ENCODE data around the gene ST6GAL1. TPM values are rescaled to one million over a fixed set of nuclear protein-coding genes. Genes with fewer than 3 reads are reported as not detected.

ST6GAL1 gene
- total and polyA plus RNA-seq, 2 of the 13 experiments (the other 11 are each of a cell fraction or from before 2014, with no cell fraction given), result 79.9 to 164 TPM

DNA sequence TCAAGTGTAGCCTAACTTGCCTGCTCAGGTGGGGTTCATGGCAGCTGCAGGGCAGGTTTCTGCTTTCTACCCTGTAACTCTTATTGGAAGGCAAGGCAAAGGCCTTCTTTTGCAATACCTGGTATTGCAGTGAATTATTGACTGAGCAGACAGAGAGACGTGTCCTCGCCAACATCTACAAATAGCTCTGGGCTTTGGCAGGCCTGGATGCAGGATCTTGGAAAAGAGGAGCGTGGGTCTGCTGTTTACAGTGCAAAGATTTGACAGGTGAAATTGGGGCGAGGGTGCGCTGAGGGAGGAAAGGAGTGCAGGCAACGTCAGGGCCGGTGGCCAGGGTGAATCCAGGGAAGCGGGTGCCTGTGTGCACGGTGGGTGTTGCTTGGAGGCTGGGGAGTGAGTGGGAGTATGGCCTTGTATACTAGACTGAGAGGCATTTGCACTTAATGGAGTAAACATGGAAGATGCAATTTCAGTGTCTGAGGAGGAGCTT, 44.5 kb downstream of the ST6GAL1 start (continued):
- TF ChIP-seq, protein P1, sequence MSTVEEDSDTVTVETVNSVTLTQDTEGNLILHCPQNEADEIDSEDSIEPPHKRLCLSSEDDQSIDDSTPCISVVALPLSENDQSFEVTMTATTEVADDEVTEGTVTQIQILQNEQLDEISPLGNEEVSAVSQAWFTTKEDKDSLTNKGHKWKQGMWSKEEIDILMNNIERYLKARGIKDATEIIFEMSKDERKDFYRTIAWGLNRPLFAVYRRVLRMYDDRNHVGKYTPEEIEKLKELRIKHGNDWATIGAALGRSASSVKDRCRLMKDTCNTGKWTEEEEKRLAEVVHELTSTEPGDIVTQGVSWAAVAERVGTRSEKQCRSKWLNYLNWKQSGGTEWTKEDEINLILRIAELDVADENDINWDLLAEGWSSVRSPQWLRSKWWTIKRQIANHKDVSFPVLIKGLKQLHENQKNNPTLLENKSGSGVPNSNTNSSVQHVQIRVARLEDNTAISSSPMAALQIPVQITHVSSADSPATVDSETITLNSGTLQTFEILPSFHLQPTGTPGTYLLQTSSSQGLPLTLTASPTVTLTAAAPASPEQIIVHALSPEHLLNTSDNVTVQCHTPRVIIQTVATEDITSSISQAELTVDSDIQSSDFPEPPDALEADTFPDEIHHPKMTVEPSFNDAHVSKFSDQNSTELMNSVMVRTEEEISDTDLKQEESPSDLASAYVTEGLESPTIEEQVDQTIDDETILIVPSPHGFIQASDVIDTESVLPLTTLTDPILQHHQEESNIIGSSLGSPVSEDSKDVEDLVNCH (CRISPR knock-in tag; IDR thresholded peaks at IDR 0.05), result no peak
- TF ChIP-seq, protein P2, sequence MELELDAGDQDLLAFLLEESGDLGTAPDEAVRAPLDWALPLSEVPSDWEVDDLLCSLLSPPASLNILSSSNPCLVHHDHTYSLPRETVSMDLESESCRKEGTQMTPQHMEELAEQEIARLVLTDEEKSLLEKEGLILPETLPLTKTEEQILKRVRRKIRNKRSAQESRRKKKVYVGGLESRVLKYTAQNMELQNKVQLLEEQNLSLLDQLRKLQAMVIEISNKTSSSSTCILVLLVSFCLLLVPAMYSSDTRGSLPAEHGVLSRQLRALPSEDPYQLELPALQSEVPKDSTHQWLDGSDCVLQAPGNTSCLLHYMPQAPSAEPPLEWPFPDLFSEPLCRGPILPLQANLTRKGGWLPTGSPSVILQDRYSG (CRISPR knock-in tag; IDR thresholded peaks at IDR 0.05), result no peak
- TF ChIP-seq FOXA3 (CRISPR knock-in tag; IDR thresholded peaks at IDR 0.05) (peak; percentile 88), POLR2G (IDR thresholded peaks at IDR 0.05; ENCODE audit: low read depth, low read length) (no peak), ZNF660 (CRISPR knock-in tag; IDR thresholded peaks at IDR 0.05; ENCODE audit: borderline replicate concordance, low read depth) (no peak), CBFB (CRISPR knock-in tag; IDR thresholded peaks at IDR 0.05) (no peak)
- TF ChIP-seq, protein P3, sequence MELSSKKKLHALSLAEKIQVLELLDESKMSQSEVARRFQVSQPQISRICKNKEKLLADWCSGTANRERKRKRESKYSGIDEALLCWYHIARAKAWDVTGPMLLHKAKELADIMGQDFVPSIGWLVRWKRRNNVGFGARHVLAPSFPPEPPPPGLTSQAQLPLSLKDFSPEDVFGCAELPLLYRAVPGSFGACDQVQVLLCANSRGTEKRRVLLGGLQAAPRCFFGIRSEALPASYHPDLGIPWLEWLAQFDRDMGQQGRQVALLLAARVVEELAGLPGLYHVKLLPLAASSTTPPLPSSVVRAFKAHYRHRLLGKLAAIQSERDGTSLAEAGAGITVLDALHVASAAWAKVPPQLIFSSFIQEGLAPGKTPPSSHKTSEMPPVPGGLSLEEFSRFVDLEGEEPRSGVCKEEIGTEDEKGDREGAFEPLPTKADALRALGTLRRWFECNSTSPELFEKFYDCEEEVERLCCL (CRISPR knock-in tag; IDR thresholded peaks at IDR 0.05; ENCODE audit: borderline replicate concordance), result no peak
- TF ChIP-seq, protein P4, sequence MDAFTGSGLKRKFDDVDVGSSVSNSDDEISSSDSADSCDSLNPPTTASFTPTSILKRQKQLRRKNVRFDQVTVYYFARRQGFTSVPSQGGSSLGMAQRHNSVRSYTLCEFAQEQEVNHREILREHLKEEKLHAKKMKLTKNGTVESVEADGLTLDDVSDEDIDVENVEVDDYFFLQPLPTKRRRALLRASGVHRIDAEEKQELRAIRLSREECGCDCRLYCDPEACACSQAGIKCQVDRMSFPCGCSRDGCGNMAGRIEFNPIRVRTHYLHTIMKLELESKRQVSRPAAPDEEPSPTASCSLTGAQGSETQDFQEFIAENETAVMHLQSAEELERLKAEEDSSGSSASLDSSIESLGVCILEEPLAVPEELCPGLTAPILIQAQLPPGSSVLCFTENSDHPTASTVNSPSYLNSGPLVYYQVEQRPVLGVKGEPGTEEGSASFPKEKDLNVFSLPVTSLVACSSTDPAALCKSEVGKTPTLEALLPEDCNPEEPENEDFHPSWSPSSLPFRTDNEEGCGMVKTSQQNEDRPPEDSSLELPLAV (CRISPR knock-in tag; conservative IDR thresholded peaks at IDR 0.05; ENCODE audit: low read depth), result no peak

Data from HepG2 (cell line).